BE2C (cell line): ENCODE measurements around the gene BOC.
"Not testable (repeated sequence)": the region's sequence is repeated elsewhere in the genome, so short reads cannot be mapped to it uniquely, and the experiment has no call there.

ENCODE experiments used
- DNase-seq: peaks from one replicate; pipeline ENCODE4 v3.0.0-alpha.2; 2020
- H3K27me3 ChIP-seq: fragments of 250-450 bp; sonication (Bioruptor Pico); 2 replicates; pipeline ENCODE4 v1.5.1; 2020; ENCODE audit warnings: mild to moderate bottlenecking
- H3K36me3 ChIP-seq: fragments of 250-450 bp; sonication (Bioruptor Pico); 2 replicates; pipeline ENCODE4 v1.5.1; 2020; ENCODE audit warnings: mild to moderate bottlenecking
- H3K4me1 ChIP-seq: fragments of 250-450 bp; sonication (Bioruptor Pico); 2 replicates; pipeline ENCODE4 v1.5.1; 2020
- H3K4me3 ChIP-seq: 2 replicates; pipeline ENCODE4 v1.5.1; 2011; ENCODE audit warnings: low read depth, low read length
- H3K9me3 ChIP-seq: fragments of 250-450 bp; sonication (Bioruptor Pico); 2 replicates; pipeline ENCODE4 v1.5.1; 2020
- CTCF ChIP-seq: IDR thresholded peaks from 2 replicates; pipeline ENCODE4 v1.5.1; 2012; ENCODE audit warnings: mild to moderate bottlenecking, low read depth, low read length

Gene BOC

GRCh38 chr3:113166719-113167492, 44.5 kb upstream of the BOC start:
- DNase-seq = peak; percentile 74
- Histone ChIP-seq H3K9me3 (no peaks in the 10 kb centered on the region), H3K27me3 (no peaks in the 10 kb centered on the region), H3K36me3 (no peaks in the 10 kb centered on the region), H3K4me1 (peaks cover 13% of the 10 kb centered on the region), H3K4me3 (peak overlapping the region; percentile 3; the same call in 1 of the 2 replicates)
- no peak for TF ChIP-seq CTCF

- no peak for TF ChIP-seq CTCF
These were observed 43.2 kb upstream of the BOC start for GRCh38 chr3:113167825-113168801.

GRCh38 chr3:113169891-113170452, 41.4 kb upstream of the BOC start:
- Histone ChIP-seq H3K27me3 (no peaks in the 10 kb centered on the region), H3K4me1 (peaks cover 13% of the 10 kb centered on the region), H3K4me3 (no peak overlapping the region), H3K9me3 (no peaks in the 10 kb centered on the region), H3K36me3 (no peaks in the 10 kb centered on the region)
- DNase-seq = no peak
- TF ChIP-seq CTCF = no peak

More at GRCh38 chr3:113167825-113168801, 43.2 kb upstream of the BOC start:
- Histone ChIP-seq H3K36me3 (no peaks in the 10 kb centered on the region), H3K4me1 (peaks cover 13% of the 10 kb centered on the region), H3K4me3 (no peak overlapping the region), H3K27me3 (no peaks in the 10 kb centered on the region), H3K9me3 (no peaks in the 10 kb centered on the region)
- no peak for DNase-seq

- H3K36me3 ChIP-seq = no peaks in the 10 kb centered on the region
- no peak for DNase-seq
- no peak overlapping the region for H3K4me3 ChIP-seq
- no peaks in the 10 kb centered on the region for H3K9me3 ChIP-seq
- H3K27me3 ChIP-seq = no peaks in the 10 kb centered on the region
- TF ChIP-seq CTCF = no peak
- H3K4me1 ChIP-seq = peaks cover 13% of the 10 kb centered on the region
These were observed 40.6 kb upstream of the BOC start for GRCh38 chr3:113170771-113171170.

- H3K36me3 ChIP-seq, H3K9me3 ChIP-seq, H3K4me3 ChIP-seq, H3K27me3 ChIP-seq, H3K4me1 ChIP-seq, DNase-seq: not testable (repeated sequence)
These were observed 39.6 kb upstream of the BOC start for GRCh38 chr3:113171675-113172300.

- Histone ChIP-seq H3K9me3 (no peaks in the 10 kb centered on the region), H3K36me3 (no peaks in the 10 kb centered on the region), H3K4me1 (peaks cover 2% of the 10 kb centered on the region), H3K27me3 (no peaks in the 10 kb centered on the region), H3K4me3 (no peak overlapping the region)
- TF ChIP-seq CTCF = no peak
- no peak for DNase-seq
These were observed 38.3 kb upstream of the BOC start for GRCh38 chr3:113173102-113173501.
